Measurements from ENCODE around the gene RPS6KA2. TPM values are rescaled to one million over a fixed set of nuclear protein-coding genes. Genes with fewer than 3 reads are reported as not detected.

The RPS6KA2 gene
- total and polyA plus RNA-seq, 2 experiments from 2014 or later: 12.5 to 25.3 TPM

GRCh38 chr6:166413491-166413951 lies 213.5 kb downstream of the RPS6KA2 start:
- Histone ChIP-seq H3K9me2 (ENCODE audit: insufficient read depth) (0 out of 2 replicates have a peak, but pooled peaks cover 9% of the 10 kb centered on the region), H3K36me3 (ENCODE audit: insufficient read depth) (peaks cover 6% of the 10 kb centered on the region; the same call in 1 of the 2 replicates), H4K20me1 (replicated peaks; ENCODE audit: insufficient read depth) (no peaks in the 10 kb centered on the region; the same call in 1 of the 2 replicates), H2AFZ (no peak overlapping the region), H3K27ac (ENCODE audit: low read depth) (no peak overlapping the region), H3K4me1 (ENCODE audit: insufficient read depth) (peaks cover 10% of the 10 kb centered on the region), H3K79me2 (replicated peaks; ENCODE audit: insufficient read depth) (no peaks in the 10 kb centered on the region), H3K4me2 (no peak overlapping the region), H3K4me3 (no peak overlapping the region), H3K27me3 (ENCODE audit: insufficient read depth) (no peaks in the 10 kb centered on the region), H3F3A (replicated peaks; ENCODE audit: low read depth) (peaks cover 7% of the 10 kb centered on the region; the same call in 1 of the 2 replicates)
- peaks cover 23% of the 10 kb centered on the region for H3K4me1 Mint-ChIP-seq
- peaks cover 49% of the 10 kb centered on the region for H3K36me3 Mint-ChIP-seq (ENCODE audit: low read depth)
- H3K4me3 Mint-ChIP-seq: no peak overlapping the region
- ATAC-seq (no peak), DNase-seq (ENCODE audit: low spot score) (no peak)
- peaks cover 11% of the 10 kb centered on the region for H3K9me3 Mint-ChIP-seq
- no peak overlapping the region for H3K27ac Mint-ChIP-seq
- TF ChIP-seq ZNF331 (CRISPR knock-in tag; IDR thresholded peaks at IDR 0.05; ENCODE audit: low read depth) (no peak), JUNB (IDR thresholded peaks at IDR 0.05; ENCODE audit: unreplicated experiment) (no peak), STAT1 (IDR thresholded peaks at IDR 0.05; ENCODE audit: unreplicated experiment) (no peak), ETS1 (IDR thresholded peaks at IDR 0.05) (no peak), EZH2phosphoT487 (IDR thresholded peaks at IDR 0.05; ENCODE audit: unreplicated experiment) (no peak), CREB1 (CRISPR knock-in tag; IDR thresholded peaks at IDR 0.05; ENCODE audit: low read depth) (no peak)
- TF ChIP-seq, protein P1, sequence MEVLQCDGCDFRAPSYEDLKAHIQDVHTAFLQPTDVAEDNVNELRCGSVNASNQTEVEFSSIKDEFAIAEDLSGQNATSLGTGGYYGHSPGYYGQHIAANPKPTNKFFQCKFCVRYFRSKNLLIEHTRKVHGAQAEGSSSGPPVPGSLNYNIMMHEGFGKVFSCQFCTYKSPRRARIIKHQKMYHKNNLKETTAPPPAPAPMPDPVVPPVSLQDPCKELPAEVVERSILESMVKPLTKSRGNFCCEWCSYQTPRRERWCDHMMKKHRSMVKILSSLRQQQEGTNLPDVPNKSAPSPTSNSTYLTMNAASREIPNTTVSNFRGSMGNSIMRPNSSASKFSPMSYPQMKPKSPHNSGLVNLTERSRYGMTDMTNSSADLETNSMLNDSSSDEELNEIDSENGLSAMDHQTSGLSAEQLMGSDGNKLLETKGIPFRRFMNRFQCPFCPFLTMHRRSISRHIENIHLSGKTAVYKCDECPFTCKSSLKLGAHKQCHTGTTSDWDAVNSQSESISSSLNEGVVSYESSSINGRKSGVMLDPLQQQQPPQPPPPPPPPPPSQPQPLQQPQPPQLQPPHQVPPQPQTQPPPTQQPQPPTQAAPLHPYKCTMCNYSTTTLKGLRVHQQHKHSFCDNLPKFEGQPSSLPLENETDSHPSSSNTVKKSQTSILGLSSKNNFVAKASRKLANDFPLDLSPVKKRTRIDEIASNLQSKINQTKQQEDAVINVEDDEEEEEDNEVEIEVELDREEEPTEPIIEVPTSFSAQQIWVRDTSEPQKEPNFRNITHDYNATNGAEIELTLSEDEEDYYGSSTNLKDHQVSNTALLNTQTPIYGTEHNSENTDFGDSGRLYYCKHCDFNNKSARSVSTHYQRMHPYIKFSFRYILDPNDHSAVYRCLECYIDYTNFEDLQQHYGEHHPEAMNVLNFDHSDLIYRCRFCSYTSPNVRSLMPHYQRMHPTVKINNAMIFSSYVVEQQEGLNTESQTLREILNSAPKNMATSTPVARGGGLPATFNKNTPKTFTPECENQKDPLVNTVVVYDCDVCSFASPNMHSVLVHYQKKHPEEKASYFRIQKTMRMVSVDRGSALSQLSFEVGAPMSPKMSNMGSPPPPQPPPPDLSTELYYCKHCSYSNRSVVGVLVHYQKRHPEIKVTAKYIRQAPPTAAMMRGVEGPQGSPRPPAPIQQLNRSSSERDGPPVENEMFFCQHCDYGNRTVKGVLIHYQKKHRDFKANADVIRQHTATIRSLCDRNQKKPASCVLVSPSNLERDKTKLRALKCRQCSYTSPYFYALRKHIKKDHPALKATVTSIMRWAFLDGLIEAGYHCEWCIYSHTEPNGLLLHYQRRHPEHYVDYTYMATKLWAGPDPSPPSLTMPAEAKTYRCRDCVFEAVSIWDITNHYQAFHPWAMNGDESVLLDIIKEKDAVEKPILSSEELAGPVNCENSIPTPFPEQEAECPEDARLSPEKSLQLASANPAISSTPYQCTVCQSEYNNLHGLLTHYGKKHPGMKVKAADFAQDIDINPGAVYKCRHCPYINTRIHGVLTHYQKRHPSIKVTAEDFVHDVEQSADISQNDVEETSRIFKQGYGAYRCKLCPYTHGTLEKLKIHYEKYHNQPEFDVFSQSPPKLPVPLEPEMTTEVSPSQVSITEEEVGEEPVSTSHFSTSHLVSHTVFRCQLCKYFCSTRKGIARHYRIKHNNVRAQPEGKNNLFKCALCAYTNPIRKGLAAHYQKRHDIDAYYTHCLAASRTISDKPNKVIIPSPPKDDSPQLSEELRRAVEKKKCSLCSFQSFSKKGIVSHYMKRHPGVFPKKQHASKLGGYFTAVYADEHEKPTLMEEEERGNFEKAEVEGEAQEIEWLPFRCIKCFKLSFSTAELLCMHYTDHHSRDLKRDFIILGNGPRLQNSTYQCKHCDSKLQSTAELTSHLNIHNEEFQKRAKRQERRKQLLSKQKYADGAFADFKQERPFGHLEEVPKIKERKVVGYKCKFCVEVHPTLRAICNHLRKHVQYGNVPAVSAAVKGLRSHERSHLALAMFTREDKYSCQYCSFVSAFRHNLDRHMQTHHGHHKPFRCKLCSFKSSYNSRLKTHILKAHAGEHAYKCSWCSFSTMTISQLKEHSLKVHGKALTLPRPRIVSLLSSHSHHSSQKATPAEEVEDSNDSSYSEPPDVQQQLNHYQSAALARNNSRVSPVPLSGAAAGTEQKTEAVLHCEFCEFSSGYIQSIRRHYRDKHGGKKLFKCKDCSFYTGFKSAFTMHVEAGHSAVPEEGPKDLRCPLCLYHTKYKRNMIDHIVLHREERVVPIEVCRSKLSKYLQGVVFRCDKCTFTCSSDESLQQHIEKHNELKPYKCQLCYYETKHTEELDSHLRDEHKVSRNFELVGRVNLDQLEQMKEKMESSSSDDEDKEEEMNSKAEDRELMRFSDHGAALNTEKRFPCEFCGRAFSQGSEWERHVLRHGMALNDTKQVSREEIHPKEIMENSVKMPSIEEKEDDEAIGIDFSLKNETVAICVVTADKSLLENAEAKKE (CRISPR knock-in tag; IDR thresholded peaks at IDR 0.05): no peak
- peaks cover 10% of the 10 kb centered on the region for H3K27me3 Mint-ChIP-seq (ENCODE audit: insufficient read depth, low read depth, poor library complexity)
